ENCODE data around the gene SLC17A4.

SLC17A4 gene

GRCh38 chr6:25754535-25754934 lies at the start of gene SLC17A4:
TSS of gene SLC17A4 (plus strand) at chr6:25754742. CDS start at chr6:25761963, 7,221 bp downstream.
- no peak within 1 kb of the TSS for H3K27ac ChIP-seq (ENCODE audit: low read depth, low read length)
- H3K9ac ChIP-seq (ENCODE audit: low read length in 5 of 5) = no peak within 1 kb of the TSS
- H3K4me1 ChIP-seq (ENCODE audit: control insufficient read depth in 5 of 5, insufficient read depth in 5 of 5, low read length in 5 of 5) = no peaks in the 10 kb centered on the region
- no peaks in the 10 kb centered on the region for H3K36me3 ChIP-seq (ENCODE audit: control insufficient read depth in 5 of 5, insufficient read depth in 5 of 5, low read length in 5 of 5)
- H3K27me3 ChIP-seq (ENCODE audit: control insufficient read depth in 5 of 5, insufficient read depth in 4 of 5, low read length in 5 of 5) = no peaks in the 10 kb centered on the region
- no peaks in the 10 kb centered on the region for H3K9me3 ChIP-seq (ENCODE audit: control insufficient read depth in 5 of 5, low read length in 5 of 5)
- no peak within 1 kb of the TSS for H3K4me3 ChIP-seq (ENCODE audit: low read depth in 1 of 5, low read length in 5 of 5)

GRCh38 chr6:25706314-25707014 lies 48.1 kb upstream of the SLC17A4 start:
- no peak overlapping the region for H3K4me3 ChIP-seq (ENCODE audit: low read depth in 1 of 5, low read length in 5 of 5)
- H3K9me3 ChIP-seq (ENCODE audit: control insufficient read depth in 5 of 5, low read length in 5 of 5) = no peaks in the 10 kb centered on the region
- no peak overlapping the region for H3K9ac ChIP-seq (ENCODE audit: low read length in 5 of 5)
- H3K36me3 ChIP-seq (ENCODE audit: control insufficient read depth in 5 of 5, insufficient read depth in 5 of 5, low read length in 5 of 5) = no peaks in the 10 kb centered on the region
- H3K4me1 ChIP-seq (ENCODE audit: control insufficient read depth in 5 of 5, insufficient read depth in 5 of 5, low read length in 5 of 5) = peaks cover 0 to 11% (median 0%) of the 10 kb centered on the region in 5 donors
- no peak overlapping the region for H3K27ac ChIP-seq (ENCODE audit: low read depth, low read length)
- H3K27me3 ChIP-seq (ENCODE audit: control insufficient read depth in 5 of 5, insufficient read depth in 4 of 5, low read length in 5 of 5) = no peaks in the 10 kb centered on the region

- no peak overlapping the region for H3K9ac ChIP-seq (ENCODE audit: low read length in 5 of 5)
- no peak overlapping the region for H3K27ac ChIP-seq (ENCODE audit: low read depth, low read length)
- H3K27me3 ChIP-seq (ENCODE audit: control insufficient read depth in 5 of 5, insufficient read depth in 4 of 5, low read length in 5 of 5) = no peaks in the 10 kb centered on the region
- peaks cover 0 to 11% (median 0%) of the 10 kb centered on the region in 5 donors for H3K4me1 ChIP-seq (ENCODE audit: control insufficient read depth in 5 of 5, insufficient read depth in 5 of 5, low read length in 5 of 5)
- H3K9me3 ChIP-seq (ENCODE audit: control insufficient read depth in 5 of 5, low read length in 5 of 5) = no peaks in the 10 kb centered on the region
- no peaks in the 10 kb centered on the region for H3K36me3 ChIP-seq (ENCODE audit: control insufficient read depth in 5 of 5, insufficient read depth in 5 of 5, low read length in 5 of 5)
- H3K4me3 ChIP-seq (ENCODE audit: low read depth in 1 of 5, low read length in 5 of 5) = no peak overlapping the region
These were observed 44.8 kb upstream of the SLC17A4 start for GRCh38 chr6:25709761-25710160.

DNA sequence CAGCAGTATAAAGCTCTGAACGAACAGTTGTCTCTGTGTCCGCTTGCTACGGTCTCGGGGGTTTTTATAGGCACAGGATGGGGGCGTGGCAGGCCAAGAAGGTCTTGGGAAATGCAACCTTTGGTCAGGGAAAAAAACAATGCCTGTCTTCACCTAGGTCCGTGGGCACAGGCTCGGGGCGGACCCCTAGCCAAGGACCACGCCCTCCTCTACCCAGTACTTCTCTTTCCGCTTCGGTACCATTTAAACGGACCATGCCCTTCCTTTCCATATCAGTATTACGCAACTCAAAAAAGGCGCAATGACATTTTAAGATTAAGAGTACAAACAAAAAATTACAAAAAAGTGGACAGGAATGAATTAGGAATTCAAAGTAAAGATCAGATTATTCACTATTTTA lies 44.3 kb upstream of the SLC17A4 start:
- no peaks in the 10 kb centered on the region for H3K27me3 ChIP-seq (ENCODE audit: control insufficient read depth in 5 of 5, insufficient read depth in 4 of 5, low read length in 5 of 5)
- no peak overlapping the region for H3K27ac ChIP-seq (ENCODE audit: low read depth, low read length)
- no peak overlapping the region for H3K4me3 ChIP-seq (ENCODE audit: low read depth in 1 of 5, low read length in 5 of 5)
- no peaks in the 10 kb centered on the region for H3K9me3 ChIP-seq (ENCODE audit: control insufficient read depth in 5 of 5, low read length in 5 of 5)
- H3K9ac ChIP-seq (ENCODE audit: low read length in 5 of 5) = no peak overlapping the region
- peaks cover 0 to 11% (median 0%) of the 10 kb centered on the region in 5 donors for H3K4me1 ChIP-seq (ENCODE audit: control insufficient read depth in 5 of 5, insufficient read depth in 5 of 5, low read length in 5 of 5)
- H3K36me3 ChIP-seq (ENCODE audit: control insufficient read depth in 5 of 5, insufficient read depth in 5 of 5, low read length in 5 of 5) = no peaks in the 10 kb centered on the region

- Histone ChIP-seq H3K27me3 (ENCODE audit: control insufficient read depth in 5 of 5, insufficient read depth in 4 of 5, low read length in 5 of 5) (no peaks in the 10 kb centered on the region), H3K36me3 (ENCODE audit: control insufficient read depth in 5 of 5, insufficient read depth in 5 of 5, low read length in 5 of 5) (no peaks in the 10 kb centered on the region), H3K4me3 (ENCODE audit: low read depth in 1 of 5, low read length in 5 of 5) (no peak overlapping the region), H3K9ac (ENCODE audit: low read length in 5 of 5) (no peak overlapping the region), H3K27ac (ENCODE audit: low read depth, low read length) (no peak overlapping the region), H3K4me1 (ENCODE audit: control insufficient read depth in 5 of 5, insufficient read depth in 5 of 5, low read length in 5 of 5) (no peaks in the 10 kb centered on the region), H3K9me3 (ENCODE audit: control insufficient read depth in 5 of 5, low read length in 5 of 5) (no peaks in the 10 kb centered on the region)
These were observed 40.7 kb upstream of the SLC17A4 start for GRCh38 chr6:25713824-25714223.

DNA sequence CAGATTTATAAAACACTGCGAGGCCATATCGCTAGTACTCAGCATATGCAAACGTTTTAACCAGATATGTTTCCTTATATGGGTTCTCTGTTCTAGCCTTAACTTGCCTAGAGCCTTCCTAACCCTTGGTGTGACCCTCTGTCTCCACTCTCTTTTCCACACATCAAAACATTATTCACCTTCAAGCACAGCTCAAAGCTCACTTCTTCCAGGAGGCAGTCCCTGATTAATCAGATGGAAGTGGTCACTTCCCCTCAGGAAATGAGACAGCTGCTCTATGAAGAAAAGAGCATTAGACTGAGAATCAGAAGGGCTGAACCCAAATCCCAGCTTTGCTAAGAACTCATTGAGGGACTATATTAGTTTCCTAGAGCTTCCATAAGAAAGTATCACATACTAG lies 39.8 kb upstream of the SLC17A4 start:
- Histone ChIP-seq H3K4me3 (ENCODE audit: low read depth in 1 of 5, low read length in 5 of 5) (no peak overlapping the region), H3K36me3 (ENCODE audit: control insufficient read depth in 5 of 5, insufficient read depth in 5 of 5, low read length in 5 of 5) (no peaks in the 10 kb centered on the region), H3K9ac (ENCODE audit: low read length in 5 of 5) (no peak overlapping the region), H3K27ac (ENCODE audit: low read depth, low read length) (no peak overlapping the region), H3K4me1 (ENCODE audit: control insufficient read depth in 5 of 5, insufficient read depth in 5 of 5, low read length in 5 of 5) (no peaks in the 10 kb centered on the region), H3K9me3 (ENCODE audit: control insufficient read depth in 5 of 5, low read length in 5 of 5) (no peaks in the 10 kb centered on the region), H3K27me3 (ENCODE audit: control insufficient read depth in 5 of 5, insufficient read depth in 4 of 5, low read length in 5 of 5) (no peaks in the 10 kb centered on the region)

GRCh38 chr6:25715794-25716193 lies 38.7 kb upstream of the SLC17A4 start:
- no peaks in the 10 kb centered on the region for H3K36me3 ChIP-seq (ENCODE audit: control insufficient read depth in 5 of 5, insufficient read depth in 5 of 5, low read length in 5 of 5)
- H3K27ac ChIP-seq (ENCODE audit: low read depth, low read length) = no peak overlapping the region
- no peak overlapping the region for H3K9ac ChIP-seq (ENCODE audit: low read length in 5 of 5)
- no peaks in the 10 kb centered on the region for H3K4me1 ChIP-seq (ENCODE audit: control insufficient read depth in 5 of 5, insufficient read depth in 5 of 5, low read length in 5 of 5)
- no peak overlapping the region for H3K4me3 ChIP-seq (ENCODE audit: low read depth in 1 of 5, low read length in 5 of 5)
- no peaks in the 10 kb centered on the region for H3K9me3 ChIP-seq (ENCODE audit: control insufficient read depth in 5 of 5, low read length in 5 of 5)
- H3K27me3 ChIP-seq (ENCODE audit: control insufficient read depth in 5 of 5, insufficient read depth in 4 of 5, low read length in 5 of 5) = no peaks in the 10 kb centered on the region

DNA sequence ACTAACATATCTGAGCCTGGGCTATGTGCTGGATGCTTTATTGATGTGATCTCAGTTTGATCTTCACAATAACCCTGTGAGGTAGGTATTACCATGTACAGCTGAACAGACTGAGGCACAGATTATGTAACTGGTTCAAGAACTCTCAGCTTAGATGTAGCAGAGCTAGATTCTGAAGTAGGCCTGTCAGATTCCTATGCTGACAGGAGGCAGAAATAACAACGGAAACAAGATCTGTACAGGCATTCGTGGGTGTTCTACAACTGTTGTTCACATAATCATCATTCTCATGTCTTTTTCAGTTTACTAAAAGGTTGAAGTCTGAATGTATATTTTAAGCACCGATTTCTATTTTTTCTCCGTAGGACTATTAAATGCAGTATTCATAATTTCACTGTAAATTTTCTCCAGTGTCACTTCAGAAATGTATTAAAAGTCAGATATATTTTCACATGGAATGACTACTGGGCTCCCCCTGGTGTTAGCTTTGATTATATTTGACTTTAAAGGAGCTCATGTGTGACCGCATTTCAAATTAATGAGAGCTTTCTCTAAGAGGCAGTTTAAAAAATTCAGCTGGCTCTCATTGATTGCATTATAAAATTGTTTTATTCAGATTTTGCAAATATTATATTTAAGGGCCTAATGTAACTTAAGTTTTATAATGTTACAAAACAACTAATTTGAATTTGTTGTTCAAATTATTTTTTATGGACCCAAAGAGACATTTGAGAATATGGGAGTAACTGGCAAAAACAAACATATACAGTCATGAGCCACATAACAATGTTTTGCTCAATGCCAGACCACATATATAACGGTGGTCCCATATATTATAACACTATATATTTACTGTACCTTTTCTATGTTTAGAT lies 36.4 kb upstream of the SLC17A4 start:
- Histone ChIP-seq H3K9ac (ENCODE audit: low read length in 5 of 5) (no peak overlapping the region), H3K9me3 (ENCODE audit: control insufficient read depth in 5 of 5, low read length in 5 of 5) (no peaks in the 10 kb centered on the region), H3K4me1 (ENCODE audit: control insufficient read depth in 5 of 5, insufficient read depth in 5 of 5, low read length in 5 of 5) (no peaks in the 10 kb centered on the region), H3K27me3 (ENCODE audit: control insufficient read depth in 5 of 5, insufficient read depth in 4 of 5, low read length in 5 of 5) (no peaks in the 10 kb centered on the region), H3K4me3 (ENCODE audit: low read depth in 1 of 5, low read length in 5 of 5) (no peak overlapping the region), H3K36me3 (ENCODE audit: control insufficient read depth in 5 of 5, insufficient read depth in 5 of 5, low read length in 5 of 5) (no peaks in the 10 kb centered on the region), H3K27ac (ENCODE audit: low read depth, low read length) (no peak overlapping the region)

DNA sequence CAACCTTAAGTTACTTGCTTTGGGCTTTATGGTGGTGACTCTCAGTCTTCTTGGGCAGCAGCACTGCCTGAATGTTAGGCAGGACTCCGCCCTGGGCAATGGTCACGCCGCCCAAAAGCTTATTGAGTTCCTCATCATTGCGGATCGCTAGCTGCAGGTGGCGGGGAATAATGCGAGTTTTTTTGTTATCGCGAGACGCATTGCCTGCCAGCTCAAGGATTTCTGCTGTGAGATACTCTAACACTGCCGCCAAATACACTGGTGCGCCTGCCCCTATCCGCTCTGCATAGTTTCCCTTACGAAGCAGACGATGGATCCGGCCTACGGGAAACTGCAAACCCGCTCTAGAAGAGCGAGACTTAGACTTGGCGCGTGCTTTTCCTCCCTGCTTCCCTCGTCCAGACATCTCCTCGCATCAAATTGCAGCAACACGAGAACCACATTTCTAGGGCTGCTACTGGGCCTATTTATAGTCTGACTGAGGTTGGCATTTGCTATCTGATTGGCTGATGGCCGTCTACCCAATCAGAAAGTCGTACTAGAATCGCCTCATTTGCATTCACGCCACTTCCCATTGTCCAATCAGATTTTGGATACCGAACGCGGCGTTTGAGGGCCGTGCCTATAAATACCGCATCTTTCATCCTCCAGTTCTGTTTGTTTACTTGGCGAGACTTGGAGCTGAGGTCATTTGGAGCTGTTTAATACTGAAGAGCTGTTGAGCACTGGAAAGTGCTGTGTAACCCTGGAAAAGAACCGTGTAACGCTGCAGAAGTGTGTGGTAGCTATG lies 28.2 kb upstream of the SLC17A4 start:
- H3K9ac ChIP-seq (ENCODE audit: low read length in 5 of 5) = no peak overlapping the region
- H3K4me1 ChIP-seq (ENCODE audit: control insufficient read depth in 5 of 5, insufficient read depth in 5 of 5, low read length in 5 of 5) = no peaks in the 10 kb centered on the region
- H3K4me3 ChIP-seq (ENCODE audit: low read depth in 1 of 5, low read length in 5 of 5) = no peak overlapping the region
- no peaks in the 10 kb centered on the region for H3K9me3 ChIP-seq (ENCODE audit: control insufficient read depth in 5 of 5, low read length in 5 of 5)
- no peaks in the 10 kb centered on the region for H3K36me3 ChIP-seq (ENCODE audit: control insufficient read depth in 5 of 5, insufficient read depth in 5 of 5, low read length in 5 of 5)
- H3K27ac ChIP-seq (ENCODE audit: low read depth, low read length) = no peak overlapping the region
- H3K27me3 ChIP-seq (ENCODE audit: control insufficient read depth in 5 of 5, insufficient read depth in 4 of 5, low read length in 5 of 5) = peaks cover 0 to 5% (median 0%) of the 10 kb centered on the region in 5 donors

GRCh38 chr6:25727028-25727427 lies 27.5 kb upstream of the SLC17A4 start:
- peaks cover 0 to 8% (median under 1%) of the 10 kb centered on the region in 5 donors for H3K27me3 ChIP-seq (ENCODE audit: control insufficient read depth in 5 of 5, insufficient read depth in 4 of 5, low read length in 5 of 5)
- H3K4me3 ChIP-seq (ENCODE audit: low read depth in 1 of 5, low read length in 5 of 5) = no peak overlapping the region
- H3K4me1 ChIP-seq (ENCODE audit: control insufficient read depth in 5 of 5, insufficient read depth in 5 of 5, low read length in 5 of 5) = no peaks in the 10 kb centered on the region
- H3K9ac ChIP-seq (ENCODE audit: low read length in 5 of 5) = no peak overlapping the region
- no peaks in the 10 kb centered on the region for H3K36me3 ChIP-seq (ENCODE audit: control insufficient read depth in 5 of 5, insufficient read depth in 5 of 5, low read length in 5 of 5)
- no peak overlapping the region for H3K27ac ChIP-seq (ENCODE audit: low read depth, low read length)
- H3K9me3 ChIP-seq (ENCODE audit: control insufficient read depth in 5 of 5, low read length in 5 of 5) = no peaks in the 10 kb centered on the region

All from subcutaneous abdominal adipose tissue (tissue), 5 donors.